GM18858 (cell line): ENCODE measurements around the gene LRIG1.
A peak's percentile ranks its signal among the peaks of the same experiment; 100 is the strongest.

Source experiments
- ATAC-seq: cut with Tn5 transposase; IDR thresholded peaks from one replicate; pipeline ENCODE4 v1.9.1; 2021; ENCODE audit not compliant: unreplicated experiment

The LRIG1 gene

GRCh38 chr3:66507423-66508260 lies 6.8 kb upstream of the LRIG1 start:
- ATAC-seq: no peak

GRCh38 chr3:66506154-66506553 lies 5.3 kb upstream of the LRIG1 start:
- no peak for ATAC-seq

GRCh38 chr3:66504850-66505641 lies 4.2 kb upstream of the LRIG1 start:
- no peak for ATAC-seq

- no peak for ATAC-seq
These were observed 2.2 kb upstream of the LRIG1 start for GRCh38 chr3:66502981-66503380.

GRCh38 chr3:66502245-66502874 lies 1.5 kb upstream of the LRIG1 start:
- no peak for ATAC-seq

GRCh38 chr3:66501483-66502244 lies 842 bp upstream of the LRIG1 start:
- ATAC-seq: no peak

GRCh38 chr3:66499881-66500575 lies 794 bp downstream of the LRIG1 start:
- ATAC-seq: peak; percentile 8

- no peak for ATAC-seq
These were observed 1.9 kb downstream of the LRIG1 start for GRCh38 chr3:66498687-66499621.

GRCh38 chr3:66497985-66498671 lies 2.7 kb downstream of the LRIG1 start:
- no peak for ATAC-seq

- no peak for ATAC-seq
These were observed 3.4 kb downstream of the LRIG1 start for GRCh38 chr3:66497288-66497984.

- no peak for ATAC-seq
These were observed 4.1 kb downstream of the LRIG1 start for GRCh38 chr3:66496746-66497145.

GRCh38 chr3:66496301-66496700 lies 4.5 kb downstream of the LRIG1 start:
- no peak for ATAC-seq

GRCh38 chr3:66495668-66496045 lies 5.2 kb downstream of the LRIG1 start:
- ATAC-seq: no peak

- ATAC-seq: no peak
These were observed 5.7 kb downstream of the LRIG1 start for GRCh38 chr3:66494959-66495667.

GRCh38 chr3:66493458-66494099 lies 7.2 kb downstream of the LRIG1 start:
- no peak for ATAC-seq

GRCh38 chr3:66492672-66493071 lies 8.2 kb downstream of the LRIG1 start:
- ATAC-seq: no peak

GRCh38 chr3:66492071-66492470 lies 8.8 kb downstream of the LRIG1 start:
- no peak for ATAC-seq
